ENCODE results near the gene ZBTB24.

ZBTB24 gene

GRCh38 chr6:109513571-109514071 lies 30.6 kb upstream of the ZBTB24 start:
- Histone ChIP-seq H3K27me3 (ENCODE audit: low read depth, low read length) (no peaks in the 10 kb centered on the region), H3K4me1 (ENCODE audit: control insufficient read depth in 1 of 2, insufficient read depth in 2 of 2, low read length in 2 of 2) (peaks cover 0 to 3% of the 10 kb centered on the region in 2 donors), H3K36me3 (ENCODE audit: control insufficient read depth in 1 of 2, insufficient read depth in 2 of 2, low read length in 2 of 2) (peaks cover 0 to 3% of the 10 kb centered on the region in 2 donors), H3K4me3 (ENCODE audit: low read depth in 1 of 2, low read length in 2 of 2) (no peak overlapping the region), H3K9me3 (ENCODE audit: control insufficient read depth in 1 of 2, low read length in 2 of 2) (no peaks in the 10 kb centered on the region), H3K27ac (ENCODE audit: low read length) (no peak overlapping the region)

DNA sequence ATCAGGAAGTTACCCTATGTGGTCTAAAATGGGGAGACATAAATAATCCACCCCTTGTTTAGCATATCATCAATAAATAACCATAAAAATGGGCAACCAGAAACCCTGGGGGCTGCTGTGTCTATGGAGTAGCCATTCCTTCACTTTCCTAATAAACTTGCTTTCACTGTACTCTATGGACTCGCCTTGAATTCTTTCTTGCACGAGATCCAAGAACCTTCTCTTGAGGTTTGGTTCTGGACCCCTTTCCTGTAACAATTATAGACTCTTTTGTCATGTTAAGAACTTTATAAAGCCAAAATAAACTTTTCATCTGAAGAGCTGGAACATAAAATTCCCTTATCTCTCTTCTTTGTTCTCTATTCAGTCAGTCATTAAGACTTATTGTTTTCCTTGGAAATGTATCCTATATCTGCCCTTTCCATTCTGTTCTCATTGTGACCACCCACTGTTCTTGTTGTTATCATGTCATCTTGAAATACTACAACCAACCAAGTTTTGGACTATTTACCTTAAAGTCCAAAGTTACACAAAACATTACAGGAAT lies 29.3 kb upstream of the ZBTB24 start:
- no peak overlapping the region for H3K4me3 ChIP-seq (ENCODE audit: low read depth in 1 of 2, low read length in 2 of 2)
- H3K4me1 ChIP-seq (ENCODE audit: control insufficient read depth in 1 of 2, insufficient read depth in 2 of 2, low read length in 2 of 2) = peaks cover 0 to 3% of the 10 kb centered on the region in 2 donors
- H3K27ac ChIP-seq (ENCODE audit: low read length) = no peak overlapping the region
- H3K9me3 ChIP-seq (ENCODE audit: control insufficient read depth in 1 of 2, low read length in 2 of 2) = no peaks in the 10 kb centered on the region
- H3K27me3 ChIP-seq (ENCODE audit: low read depth, low read length) = no peaks in the 10 kb centered on the region
- peaks cover 0 to 3% of the 10 kb centered on the region in 2 donors for H3K36me3 ChIP-seq (ENCODE audit: control insufficient read depth in 1 of 2, insufficient read depth in 2 of 2, low read length in 2 of 2)

GRCh38 chr6:109511832-109512231 lies 28.8 kb upstream of the ZBTB24 start:
- H3K36me3 ChIP-seq (ENCODE audit: control insufficient read depth in 1 of 2, insufficient read depth in 2 of 2, low read length in 2 of 2) = peaks cover 0 to 3% of the 10 kb centered on the region in 2 donors
- H3K4me3 ChIP-seq (ENCODE audit: low read depth in 1 of 2, low read length in 2 of 2) = no peak overlapping the region
- H3K4me1 ChIP-seq (ENCODE audit: control insufficient read depth in 1 of 2, insufficient read depth in 2 of 2, low read length in 2 of 2) = peaks cover 0 to 3% of the 10 kb centered on the region in 2 donors
- H3K9me3 ChIP-seq (ENCODE audit: control insufficient read depth in 1 of 2, low read length in 2 of 2) = no peaks in the 10 kb centered on the region
- no peaks in the 10 kb centered on the region for H3K27me3 ChIP-seq (ENCODE audit: low read depth, low read length)
- H3K27ac ChIP-seq (ENCODE audit: low read length) = no peak overlapping the region

DNA sequence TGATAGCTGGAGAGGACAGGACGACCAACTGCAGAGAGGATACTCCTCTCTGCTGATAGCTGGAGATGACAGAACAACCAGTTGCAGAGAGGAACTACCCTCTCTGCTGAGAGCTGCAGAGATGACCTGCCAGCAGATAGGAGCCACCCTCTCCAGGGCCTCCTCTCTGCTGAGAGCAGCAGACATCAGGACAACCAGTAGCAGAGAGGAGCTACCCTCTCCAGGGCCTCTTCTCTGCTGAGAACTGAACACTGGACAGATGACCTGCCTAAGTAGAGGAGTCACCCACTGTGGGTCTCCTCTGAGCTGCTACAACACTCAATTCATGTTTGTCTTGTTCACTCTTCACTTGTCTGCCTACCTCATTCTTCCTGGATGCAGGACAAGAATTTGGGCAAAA lies 27.3 kb upstream of the ZBTB24 start:
- H3K27ac ChIP-seq (ENCODE audit: low read length) = no peak overlapping the region
- H3K4me1 ChIP-seq (ENCODE audit: control insufficient read depth in 1 of 2, insufficient read depth in 2 of 2, low read length in 2 of 2) = no peaks in the 10 kb centered on the region
- H3K4me3 ChIP-seq (ENCODE audit: low read depth in 1 of 2, low read length in 2 of 2) = no peak overlapping the region
- peaks cover 0 to 3% of the 10 kb centered on the region in 2 donors for H3K36me3 ChIP-seq (ENCODE audit: control insufficient read depth in 1 of 2, insufficient read depth in 2 of 2, low read length in 2 of 2)
- no peaks in the 10 kb centered on the region for H3K9me3 ChIP-seq (ENCODE audit: control insufficient read depth in 1 of 2, low read length in 2 of 2)
- H3K27me3 ChIP-seq (ENCODE audit: low read depth, low read length) = no peaks in the 10 kb centered on the region

GRCh38 chr6:109508166-109508860 lies 25.3 kb upstream of the ZBTB24 start:
- no peaks in the 10 kb centered on the region for H3K27me3 ChIP-seq (ENCODE audit: low read depth, low read length)
- H3K4me1 ChIP-seq (ENCODE audit: control insufficient read depth in 1 of 2, insufficient read depth in 2 of 2, low read length in 2 of 2) = no peaks in the 10 kb centered on the region
- no peak overlapping the region for H3K4me3 ChIP-seq (ENCODE audit: low read depth in 1 of 2, low read length in 2 of 2)
- no peaks in the 10 kb centered on the region for H3K36me3 ChIP-seq (ENCODE audit: control insufficient read depth in 1 of 2, insufficient read depth in 2 of 2, low read length in 2 of 2)
- no peaks in the 10 kb centered on the region for H3K9me3 ChIP-seq (ENCODE audit: control insufficient read depth in 1 of 2, low read length in 2 of 2)
- H3K27ac ChIP-seq (ENCODE audit: low read length) = no peak overlapping the region

- no peaks in the 10 kb centered on the region for H3K9me3 ChIP-seq (ENCODE audit: control insufficient read depth in 1 of 2, low read length in 2 of 2)
- no peak overlapping the region for H3K27ac ChIP-seq (ENCODE audit: low read length)
- H3K36me3 ChIP-seq (ENCODE audit: control insufficient read depth in 1 of 2, insufficient read depth in 2 of 2, low read length in 2 of 2) = no peaks in the 10 kb centered on the region
- no peaks in the 10 kb centered on the region for H3K4me1 ChIP-seq (ENCODE audit: control insufficient read depth in 1 of 2, insufficient read depth in 2 of 2, low read length in 2 of 2)
- H3K27me3 ChIP-seq (ENCODE audit: low read depth, low read length) = no peaks in the 10 kb centered on the region
- no peak overlapping the region for H3K4me3 ChIP-seq (ENCODE audit: low read depth in 1 of 2, low read length in 2 of 2)
Measured at GRCh38 chr6:109507490-109508072, 24.6 kb upstream of the ZBTB24 start.

DNA sequence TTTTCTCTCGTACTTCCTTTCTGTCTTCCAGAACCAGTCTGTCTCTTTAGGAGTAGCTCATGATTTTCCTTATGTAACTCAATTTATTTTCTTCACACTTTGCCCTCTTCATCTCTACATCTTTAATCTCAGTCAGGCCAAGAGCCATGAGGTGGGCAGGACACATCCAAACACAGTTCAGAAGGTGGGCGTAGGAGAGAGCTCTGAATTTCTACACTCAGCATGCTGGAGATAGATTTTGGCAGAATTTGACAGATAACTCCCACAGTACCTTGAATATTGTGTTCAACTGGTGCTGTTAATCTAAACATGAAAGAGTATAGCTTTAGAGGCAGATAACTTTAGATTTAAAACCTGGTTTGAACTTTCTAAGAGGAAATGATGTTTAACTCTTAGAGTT lies 23.8 kb upstream of the ZBTB24 start:
- no peak overlapping the region for H3K27ac ChIP-seq (ENCODE audit: low read length)
- no peaks in the 10 kb centered on the region for H3K4me1 ChIP-seq (ENCODE audit: control insufficient read depth in 1 of 2, insufficient read depth in 2 of 2, low read length in 2 of 2)
- H3K36me3 ChIP-seq (ENCODE audit: control insufficient read depth in 1 of 2, insufficient read depth in 2 of 2, low read length in 2 of 2) = no peaks in the 10 kb centered on the region
- no peaks in the 10 kb centered on the region for H3K9me3 ChIP-seq (ENCODE audit: control insufficient read depth in 1 of 2, low read length in 2 of 2)
- H3K27me3 ChIP-seq (ENCODE audit: low read depth, low read length) = no peaks in the 10 kb centered on the region
- H3K4me3 ChIP-seq (ENCODE audit: low read depth in 1 of 2, low read length in 2 of 2) = no peak overlapping the region

- no peak overlapping the region for H3K27ac ChIP-seq (ENCODE audit: low read length)
- no peak overlapping the region for H3K4me3 ChIP-seq (ENCODE audit: low read depth in 1 of 2, low read length in 2 of 2)
Measured at GRCh38 chr6:109506314-109506713, 23.3 kb upstream of the ZBTB24 start.

DNA sequence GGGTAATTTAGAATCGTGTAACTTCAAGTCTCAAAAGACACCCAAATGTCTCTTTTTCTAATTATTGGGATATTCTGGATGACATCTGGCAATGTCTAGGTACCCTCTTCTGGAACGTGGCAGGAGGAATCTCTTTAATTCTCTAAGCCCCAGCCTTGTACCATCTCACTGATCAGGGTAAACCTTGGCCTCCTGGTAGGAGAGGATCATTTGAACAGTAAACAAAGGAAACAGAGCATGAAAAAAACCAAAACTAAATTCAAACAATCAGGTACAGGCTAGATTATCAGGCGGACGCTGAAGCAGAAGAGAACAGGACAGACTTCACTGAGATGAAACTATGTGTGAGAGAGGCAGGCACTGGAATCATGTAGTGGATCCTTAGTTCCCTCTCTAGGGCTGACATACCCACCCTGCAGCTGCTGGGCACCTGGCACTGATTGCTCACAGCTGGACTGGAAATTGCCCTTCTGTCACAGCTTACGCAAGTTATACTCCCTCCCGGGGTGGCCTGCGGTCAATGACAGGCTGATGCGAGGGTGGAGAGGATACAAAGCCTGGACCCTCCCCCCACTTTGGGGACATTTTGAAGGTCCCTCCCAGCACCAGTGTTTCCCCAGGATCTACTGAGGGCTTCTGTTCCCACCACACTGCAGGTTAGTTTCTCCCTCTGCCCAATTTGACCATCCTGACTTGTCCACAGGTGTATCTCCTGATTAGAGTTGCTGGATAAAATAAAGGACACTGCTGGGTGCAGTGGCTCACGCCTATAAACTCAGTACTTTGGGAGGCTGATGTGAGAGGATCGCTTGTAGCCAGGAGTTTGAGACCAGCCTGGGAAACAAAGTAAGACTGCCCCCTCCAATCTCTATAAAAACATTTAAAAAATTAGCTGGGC lies 20.6 kb upstream of the ZBTB24 start:
- H3K36me3 ChIP-seq (ENCODE audit: control insufficient read depth in 1 of 2, insufficient read depth in 2 of 2, low read length in 2 of 2) = no peaks in the 10 kb centered on the region

More at GRCh38 chr6:109506314-109506713, 23.3 kb upstream of the ZBTB24 start:
- Histone ChIP-seq H3K9me3 (ENCODE audit: control insufficient read depth in 1 of 2, low read length in 2 of 2) (no peaks in the 10 kb centered on the region), H3K4me1 (ENCODE audit: control insufficient read depth in 1 of 2, insufficient read depth in 2 of 2, low read length in 2 of 2) (no peaks in the 10 kb centered on the region), H3K27me3 (ENCODE audit: low read depth, low read length) (no peaks in the 10 kb centered on the region), H3K36me3 (ENCODE audit: control insufficient read depth in 1 of 2, insufficient read depth in 2 of 2, low read length in 2 of 2) (no peaks in the 10 kb centered on the region)

DNA sequence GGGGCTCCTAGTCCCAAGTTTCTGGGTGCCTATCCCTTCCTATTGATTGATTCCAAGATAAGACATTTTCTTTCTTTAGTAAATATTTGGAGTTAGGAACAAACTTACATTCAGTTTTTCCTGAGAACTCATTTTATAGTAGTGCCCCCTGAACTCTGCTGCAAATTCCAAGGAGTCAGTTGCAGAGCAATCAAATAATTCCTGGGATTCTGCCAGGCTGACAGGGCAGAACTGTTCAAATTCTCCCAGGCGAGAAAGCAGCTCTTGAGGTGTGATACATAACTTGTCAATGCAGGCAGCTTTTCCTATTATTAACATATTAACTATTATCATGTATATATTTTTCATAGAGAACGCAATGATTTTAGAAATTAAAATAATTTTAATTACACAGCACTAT lies 15.9 kb upstream of the ZBTB24 start:
- Histone ChIP-seq H3K4me1 (ENCODE audit: control insufficient read depth in 1 of 2, insufficient read depth in 2 of 2, low read length in 2 of 2) (no peaks in the 10 kb centered on the region), H3K36me3 (ENCODE audit: control insufficient read depth in 1 of 2, insufficient read depth in 2 of 2, low read length in 2 of 2) (no peaks in the 10 kb centered on the region), H3K27me3 (ENCODE audit: low read depth, low read length) (no peaks in the 10 kb centered on the region), H3K9me3 (ENCODE audit: control insufficient read depth in 1 of 2, low read length in 2 of 2) (no peaks in the 10 kb centered on the region), H3K4me3 (ENCODE audit: low read depth in 1 of 2, low read length in 2 of 2) (no peak overlapping the region), H3K27ac (ENCODE audit: low read length) (no peak overlapping the region)

More for the DNA sequence above, 20.6 kb upstream of the ZBTB24 start:
- H3K9me3 ChIP-seq (ENCODE audit: control insufficient read depth in 1 of 2, low read length in 2 of 2) = no peaks in the 10 kb centered on the region
- no peaks in the 10 kb centered on the region for H3K4me1 ChIP-seq (ENCODE audit: control insufficient read depth in 1 of 2, insufficient read depth in 2 of 2, low read length in 2 of 2)
- H3K27ac ChIP-seq (ENCODE audit: low read length) = no peak overlapping the region
- no peaks in the 10 kb centered on the region for H3K27me3 ChIP-seq (ENCODE audit: low read depth, low read length)
- no peak overlapping the region for H3K4me3 ChIP-seq (ENCODE audit: low read depth in 1 of 2, low read length in 2 of 2)

GRCh38 chr6:109498052-109498451 lies 15.0 kb upstream of the ZBTB24 start:
- Histone ChIP-seq H3K36me3 (ENCODE audit: control insufficient read depth in 1 of 2, insufficient read depth in 2 of 2, low read length in 2 of 2) (no peaks in the 10 kb centered on the region), H3K27me3 (ENCODE audit: low read depth, low read length) (no peaks in the 10 kb centered on the region), H3K27ac (ENCODE audit: low read length) (no peak overlapping the region), H3K4me1 (ENCODE audit: control insufficient read depth in 1 of 2, insufficient read depth in 2 of 2, low read length in 2 of 2) (no peaks in the 10 kb centered on the region), H3K4me3 (ENCODE audit: low read depth in 1 of 2, low read length in 2 of 2) (no peak overlapping the region), H3K9me3 (ENCODE audit: control insufficient read depth in 1 of 2, low read length in 2 of 2) (no peaks in the 10 kb centered on the region)

Measured in muscle layer of duodenum (tissue), 2 donors.